Gastrocnemius medialis (tissue), 4 donors: Measurements from ENCODE around the gene PTPRT.

ENCODE experiments used
- POLR2A ChIP-seq, 2 donors: fragments of 450-650 bp; IDR thresholded peaks; one replicate each; pipeline ENCODE4 v1.6.1; 2017; ENCODE audit warnings: antibody characterized with exemption in 2 of 2, mild to moderate bottlenecking in 2 of 2, moderate library complexity in 2 of 2
- TF ChIP-seq, protein P1 (sequence below), 5 experiments: fragments of 450-650 bp in 3 of 5; fragments of 200-600 bp in 2 of 5; sonication (generic) in 2 of 5; IDR thresholded peaks in 4 of 5; conservative IDR thresholded peaks in 1 of 5; 1 replicate in 4 of 5; 2 replicates in 1 of 5; pipeline ENCODE4 v1.5.1; 2016 to 2019; ENCODE audit warnings: antibody characterized with exemption in 5 of 5, mild to moderate bottlenecking in 3 of 5, moderate library complexity in 3 of 5

GRCh38 chr20:42598581-42598980 is 591.1 kb downstream of the PTPRT start:
- TF ChIP-seq, protein P1, sequence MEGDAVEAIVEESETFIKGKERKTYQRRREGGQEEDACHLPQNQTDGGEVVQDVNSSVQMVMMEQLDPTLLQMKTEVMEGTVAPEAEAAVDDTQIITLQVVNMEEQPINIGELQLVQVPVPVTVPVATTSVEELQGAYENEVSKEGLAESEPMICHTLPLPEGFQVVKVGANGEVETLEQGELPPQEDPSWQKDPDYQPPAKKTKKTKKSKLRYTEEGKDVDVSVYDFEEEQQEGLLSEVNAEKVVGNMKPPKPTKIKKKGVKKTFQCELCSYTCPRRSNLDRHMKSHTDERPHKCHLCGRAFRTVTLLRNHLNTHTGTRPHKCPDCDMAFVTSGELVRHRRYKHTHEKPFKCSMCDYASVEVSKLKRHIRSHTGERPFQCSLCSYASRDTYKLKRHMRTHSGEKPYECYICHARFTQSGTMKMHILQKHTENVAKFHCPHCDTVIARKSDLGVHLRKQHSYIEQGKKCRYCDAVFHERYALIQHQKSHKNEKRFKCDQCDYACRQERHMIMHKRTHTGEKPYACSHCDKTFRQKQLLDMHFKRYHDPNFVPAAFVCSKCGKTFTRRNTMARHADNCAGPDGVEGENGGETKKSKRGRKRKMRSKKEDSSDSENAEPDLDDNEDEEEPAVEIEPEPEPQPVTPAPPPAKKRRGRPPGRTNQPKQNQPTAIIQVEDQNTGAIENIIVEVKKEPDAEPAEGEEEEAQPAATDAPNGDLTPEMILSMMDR (IDR thresholded peaks at IDR 0.05 in 4 of 5, conservative IDR thresholded peaks at IDR 0.05 in 1 of 5), result no peak
- no peak for TF ChIP-seq POLR2A (IDR thresholded peaks at IDR 0.05)
